ENCODE data around the gene ITSN1. TPM values are rescaled to one million over a fixed set of nuclear protein-coding genes. Genes with fewer than 3 reads are reported as not detected.

Gene ITSN1
- total RNA-seq, 2 experiments from 2014 or later: 5.7 to 7.3 TPM

DNA sequence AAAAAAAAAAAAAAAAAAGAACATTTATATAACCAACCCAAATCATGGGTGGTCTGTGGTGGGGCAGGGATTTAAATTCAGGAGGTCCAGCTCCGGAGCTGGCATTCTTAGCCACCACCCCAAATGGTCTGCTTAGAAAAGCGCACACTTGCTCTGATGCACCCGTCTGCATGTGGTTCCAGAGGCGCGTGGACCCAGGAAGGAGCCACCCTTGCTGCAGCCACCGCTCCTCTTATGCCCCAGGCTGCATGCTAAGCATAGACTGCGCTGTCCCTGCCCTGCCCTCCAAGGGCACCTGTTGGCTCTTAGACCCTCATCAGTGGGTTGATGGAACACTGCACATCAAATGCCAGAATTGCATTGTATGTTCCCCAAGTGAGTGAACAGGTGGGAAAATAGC, 231.9 kb downstream of the ITSN1 start:
- ATAC-seq (no peak), DNase-seq (no peak)
- Mint-ChIP-seq H3K27ac (no peak overlapping the region), H3K4me3 (no peak overlapping the region), H3K36me3 (ENCODE audit: low read depth) (no peaks in the 10 kb centered on the region), H3K4me1 (no peaks in the 10 kb centered on the region), H3K9me3 (ENCODE audit: low read depth) (no peaks in the 10 kb centered on the region), H3K27me3 (no peaks in the 10 kb centered on the region)
- intact Hi-C loops (cut with DNase I, micrococcal nuclease): no loop called here
- ChIA-PET POLR2A (no interaction called here), CTCF (interaction anchor here (0.6 kb wide), 1 partner anchor 9 kb away, joined by 3 read pairs; no protein-coding TSS in a partner anchor)

DNA sequence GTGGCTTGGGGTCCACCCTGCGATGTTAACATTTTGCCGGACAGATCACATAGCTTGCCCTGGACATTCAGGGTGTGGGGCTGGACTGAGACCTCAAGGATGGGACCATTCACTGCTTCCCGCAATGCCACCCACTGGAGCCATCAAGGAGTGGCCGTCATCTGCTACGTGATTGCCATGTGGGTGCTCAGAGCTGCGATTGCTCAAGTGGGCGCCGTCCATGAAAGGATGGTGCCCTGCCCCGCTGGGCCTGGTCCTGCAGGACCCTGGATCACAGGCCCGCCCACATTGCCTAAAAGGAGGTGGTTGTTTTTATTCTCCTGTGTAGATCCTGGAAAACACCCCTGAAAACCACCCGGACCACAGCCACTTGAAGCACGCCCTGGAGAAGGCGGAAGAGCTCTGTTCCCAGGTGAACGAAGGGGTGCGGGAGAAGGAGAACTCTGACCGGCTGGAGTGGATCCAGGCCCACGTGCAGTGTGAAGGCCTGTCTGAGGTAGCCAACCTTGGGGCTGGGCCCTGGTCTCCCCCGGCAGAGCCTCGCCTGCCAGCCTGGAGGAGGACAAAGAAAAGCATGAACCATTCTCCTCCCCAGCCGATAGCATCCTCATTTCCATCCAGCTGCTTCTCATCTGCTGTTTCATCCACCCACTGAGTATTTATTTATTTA, 232.9 kb downstream of the ITSN1 start:
- ATAC-seq (no peak), DNase-seq (no peak)
- no peaks in the 10 kb centered on the region for H3K36me3 Mint-ChIP-seq (ENCODE audit: low read depth)
- intact Hi-C loops (cut with DNase I, micrococcal nuclease): no loop called here
- no peaks in the 10 kb centered on the region for H3K9me3 Mint-ChIP-seq (ENCODE audit: low read depth)
- no peak overlapping the region for H3K27ac Mint-ChIP-seq
- POLR2A ChIA-PET: no interaction called here
- H3K4me3 Mint-ChIP-seq: no peak overlapping the region
- CTCF ChIA-PET: interaction anchor here (0.8 kb wide), 1 partner anchor 187 kb away, joined by 3 read pairs; no protein-coding TSS in a partner anchor
- H3K4me1 Mint-ChIP-seq: no peaks in the 10 kb centered on the region
- H3K27me3 Mint-ChIP-seq: no peaks in the 10 kb centered on the region

DNA sequence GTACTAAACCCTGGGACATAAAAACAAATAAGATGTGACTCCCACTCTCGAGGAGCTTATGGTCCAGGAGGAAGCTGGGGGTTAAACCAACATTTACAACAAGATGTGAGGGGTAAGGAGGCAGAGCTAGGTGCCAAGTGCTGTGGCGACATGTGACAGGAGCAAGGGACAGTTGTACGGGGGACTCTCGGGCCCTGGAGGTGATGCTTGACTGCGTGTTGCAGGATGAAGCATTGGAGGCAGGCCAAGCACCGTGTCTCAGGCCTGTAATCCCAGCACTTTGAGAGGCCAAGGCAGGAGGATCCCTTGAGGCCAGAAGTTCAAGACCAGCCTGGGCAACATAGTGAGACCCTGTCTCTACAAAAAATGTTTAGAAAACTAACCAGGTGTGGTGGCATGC, 236.5 kb downstream of the ITSN1 start:
- POLR2A ChIA-PET: no interaction called here
- H3K4me3 Mint-ChIP-seq: no peak overlapping the region
- no peak for DNase-seq
- intact Hi-C loops (cut with DNase I, micrococcal nuclease): no loop called here
- no peaks in the 10 kb centered on the region for H3K4me1 Mint-ChIP-seq
- no peaks in the 10 kb centered on the region for H3K27me3 Mint-ChIP-seq
- no peaks in the 10 kb centered on the region for H3K36me3 Mint-ChIP-seq (ENCODE audit: low read depth)
- ATAC-seq: no peak
- CTCF ChIA-PET: interaction anchor here (1.3 kb wide), 1 partner anchor 283 kb away, joined by 4 read pairs; no protein-coding TSS in a partner anchor
- H3K9me3 Mint-ChIP-seq (ENCODE audit: low read depth): no peaks in the 10 kb centered on the region
- H3K27ac Mint-ChIP-seq: no peak overlapping the region

DNA sequence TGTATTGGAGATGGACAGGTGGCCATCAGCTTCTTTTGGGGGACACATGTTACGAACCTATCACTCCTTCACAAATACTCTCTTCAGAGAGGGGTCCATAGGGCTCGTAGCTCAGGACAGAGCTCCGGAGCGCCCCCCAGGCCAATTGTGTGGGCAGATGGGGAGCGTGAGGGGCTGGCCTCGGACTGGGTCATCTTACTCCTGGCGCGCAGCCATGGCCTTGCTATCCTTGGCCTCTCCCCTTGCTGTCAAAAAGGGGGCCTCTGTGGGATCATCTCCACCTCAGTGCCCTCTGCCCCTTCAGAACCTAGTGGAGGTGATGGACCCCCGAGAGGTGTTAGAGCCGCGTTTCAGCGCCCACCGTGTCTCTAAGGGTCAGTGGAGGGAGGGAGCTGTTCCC, 238.3 kb downstream of the ITSN1 start:
- Mint-ChIP-seq H3K36me3 (ENCODE audit: low read depth) (no peaks in the 10 kb centered on the region), H3K4me1 (no peaks in the 10 kb centered on the region), H3K4me3 (no peak overlapping the region), H3K27me3 (no peaks in the 10 kb centered on the region), H3K9me3 (ENCODE audit: low read depth) (no peaks in the 10 kb centered on the region), H3K27ac (no peak overlapping the region)
- intact Hi-C loops (cut with DNase I, micrococcal nuclease): no loop called here
- CTCF ChIA-PET: interaction anchor here (1.2 kb wide), 1 partner anchor 12 kb away, joined by 3 read pairs; no protein-coding TSS in a partner anchor
- DNase-seq (no peak), ATAC-seq (no peak)
- POLR2A ChIA-PET: no interaction called here

DNA sequence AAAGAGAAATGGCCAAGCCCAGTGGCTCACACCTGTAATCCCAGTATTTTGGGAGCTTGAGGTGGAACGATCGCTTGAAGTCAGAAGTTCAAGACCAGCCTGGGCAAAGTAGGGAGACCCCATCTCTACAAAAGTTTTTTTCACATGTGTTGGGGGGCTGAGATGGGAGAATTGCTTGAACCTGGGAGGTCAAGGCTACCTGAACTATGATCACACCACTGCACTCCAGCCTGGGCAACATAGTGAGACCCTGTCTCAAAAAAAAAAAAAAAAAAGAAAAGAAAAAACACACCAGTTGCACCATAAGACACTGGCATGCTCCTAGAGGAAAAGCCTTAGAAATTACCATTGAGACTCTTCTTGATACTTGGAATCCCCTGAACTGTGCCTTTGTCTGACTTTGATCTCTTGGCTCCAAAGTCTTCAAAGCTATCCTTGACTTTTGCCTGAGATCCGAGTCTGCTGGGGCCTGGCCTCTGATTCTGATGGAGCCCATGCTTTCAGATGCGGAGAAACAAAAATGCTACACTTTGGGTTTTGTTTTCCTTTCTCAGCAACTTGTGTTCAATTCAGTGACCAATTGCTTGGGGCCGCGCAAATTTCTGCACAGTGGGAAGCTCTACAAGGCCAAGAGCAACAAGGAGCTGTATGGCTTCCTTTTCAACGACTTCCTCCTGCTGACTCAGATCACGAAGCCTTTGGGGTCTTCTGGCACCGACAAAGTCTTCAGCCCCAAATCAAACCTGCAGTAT, 239.6 kb downstream of the ITSN1 start:
- H3K27me3 Mint-ChIP-seq: no peaks in the 10 kb centered on the region
- H3K4me1 Mint-ChIP-seq: no peaks in the 10 kb centered on the region
- ATAC-seq (no peak), DNase-seq (no peak)
- H3K27ac Mint-ChIP-seq: no peak overlapping the region
- ChIA-PET CTCF (no interaction called here), POLR2A (no interaction called here)
- H3K36me3 Mint-ChIP-seq (ENCODE audit: low read depth): no peaks in the 10 kb centered on the region
- intact Hi-C loops (cut with DNase I, micrococcal nuclease): no loop called here
- H3K9me3 Mint-ChIP-seq (ENCODE audit: low read depth): no peaks in the 10 kb centered on the region
- H3K4me3 Mint-ChIP-seq: no peak overlapping the region

DNA sequence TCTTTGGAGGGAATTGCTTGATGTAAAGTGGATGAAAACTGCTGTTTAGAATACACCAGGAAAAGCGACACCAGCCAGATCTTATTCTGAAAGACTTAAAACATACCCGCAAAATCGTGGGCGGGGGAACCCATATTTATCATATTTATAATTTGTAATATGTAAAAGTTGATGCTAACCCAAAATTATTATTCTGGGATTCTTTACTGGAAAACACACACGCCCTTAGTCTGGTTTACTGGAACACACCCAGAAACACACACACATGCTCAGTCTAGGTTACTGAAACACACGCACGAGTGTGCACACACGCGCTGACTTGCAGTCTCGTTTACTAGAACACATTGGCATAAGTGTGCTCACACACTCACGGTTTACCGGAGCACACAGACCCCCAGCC, 240.8 kb downstream of the ITSN1 start:
- H3K4me1 Mint-ChIP-seq: no peaks in the 10 kb centered on the region
- H3K36me3 Mint-ChIP-seq (ENCODE audit: low read depth): no peaks in the 10 kb centered on the region
- H3K9me3 Mint-ChIP-seq (ENCODE audit: low read depth): no peaks in the 10 kb centered on the region
- ChIA-PET CTCF (interaction anchor here (1.1 kb wide), 1 partner anchor 9 kb away, joined by 3 read pairs; no protein-coding TSS in a partner anchor), POLR2A (interaction anchor here (0.6 kb wide), 1 partner anchor 343 kb away, joined by 7 read pairs; no protein-coding TSS in a partner anchor)
- intact Hi-C loops (cut with DNase I, micrococcal nuclease): no loop called here
- DNase-seq: no peak
- ATAC-seq: no peak
- H3K27me3 Mint-ChIP-seq: no peaks in the 10 kb centered on the region
- H3K4me3 Mint-ChIP-seq: no peak overlapping the region
- no peak overlapping the region for H3K27ac Mint-ChIP-seq

DNA sequence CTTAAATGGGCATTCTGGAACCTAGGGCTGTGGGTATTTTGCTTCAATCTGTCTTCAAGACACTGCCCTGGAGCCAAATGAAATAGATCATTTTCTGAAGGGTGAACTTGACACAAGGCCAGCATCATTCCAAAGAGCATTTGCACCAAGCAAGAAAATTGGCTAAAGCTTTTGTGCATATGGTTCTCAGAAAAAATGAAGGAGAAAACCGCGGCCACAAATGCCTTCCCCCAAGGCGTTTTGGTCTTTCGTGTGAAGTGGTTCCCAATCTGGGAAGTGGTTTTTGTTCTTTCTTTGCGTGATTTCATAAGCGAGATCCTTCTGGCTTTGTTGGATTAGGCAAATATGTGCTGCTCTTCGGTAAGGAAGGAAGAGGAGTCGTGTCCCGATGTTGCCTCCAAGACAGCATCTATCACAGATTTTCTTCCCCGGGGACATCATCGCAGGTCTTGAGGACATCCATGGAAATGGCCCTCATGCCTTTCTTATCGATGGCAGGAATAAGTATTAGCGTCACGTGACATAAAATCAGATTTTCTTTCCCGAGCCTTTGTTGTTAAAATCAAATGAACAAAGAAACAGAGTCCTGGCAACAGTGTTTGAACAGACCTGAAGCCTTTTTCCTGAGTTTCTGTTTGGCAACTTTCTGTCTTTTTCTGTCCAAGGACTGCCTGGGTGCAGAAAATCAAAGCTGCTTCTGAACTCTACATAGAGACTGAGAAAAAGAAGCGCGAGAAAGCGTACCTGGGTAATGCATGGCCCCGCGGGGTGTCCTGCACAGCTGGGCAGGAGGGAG, 242.3 kb downstream of the ITSN1 start:
- DNase-seq (no peak), ATAC-seq (no peak)
- H3K36me3 Mint-ChIP-seq (ENCODE audit: low read depth): no peaks in the 10 kb centered on the region
- ChIA-PET POLR2A (no interaction called here), CTCF (no interaction called here)
- no peaks in the 10 kb centered on the region for H3K4me1 Mint-ChIP-seq
- H3K4me3 Mint-ChIP-seq: no peak overlapping the region
- no peaks in the 10 kb centered on the region for H3K27me3 Mint-ChIP-seq
- intact Hi-C loops (cut with DNase I, micrococcal nuclease): no loop called here
- H3K9me3 Mint-ChIP-seq (ENCODE audit: low read depth): no peaks in the 10 kb centered on the region
- H3K27ac Mint-ChIP-seq: no peak overlapping the region

DNA sequence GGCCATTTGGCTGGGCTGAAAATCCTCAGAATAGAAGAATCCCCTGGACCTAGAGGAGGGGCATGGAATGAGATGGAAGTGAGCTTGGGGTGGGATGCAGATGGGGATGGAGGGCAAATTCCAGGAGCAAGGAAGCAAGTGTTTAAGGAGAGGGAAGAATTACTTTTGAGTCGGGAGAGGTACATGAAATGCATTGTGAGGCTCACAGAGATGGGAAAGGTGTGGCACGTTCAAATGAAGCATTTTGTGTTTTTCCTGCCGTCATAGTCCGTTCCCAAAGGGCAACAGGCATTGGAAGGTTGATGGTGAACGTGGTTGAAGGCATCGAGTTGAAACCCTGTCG, 242.8 kb downstream of the ITSN1 start:
- Mint-ChIP-seq H3K9me3 (ENCODE audit: low read depth) (no peaks in the 10 kb centered on the region), H3K4me3 (no peak overlapping the region), H3K4me1 (no peaks in the 10 kb centered on the region), H3K27me3 (no peaks in the 10 kb centered on the region), H3K27ac (no peak overlapping the region), H3K36me3 (ENCODE audit: low read depth) (no peaks in the 10 kb centered on the region)
- DNase-seq (no peak), ATAC-seq (no peak)
- POLR2A ChIA-PET: no interaction called here
- CTCF ChIA-PET: no interaction called here
- intact Hi-C loops (cut with DNase I, micrococcal nuclease): no loop called here

DNA sequence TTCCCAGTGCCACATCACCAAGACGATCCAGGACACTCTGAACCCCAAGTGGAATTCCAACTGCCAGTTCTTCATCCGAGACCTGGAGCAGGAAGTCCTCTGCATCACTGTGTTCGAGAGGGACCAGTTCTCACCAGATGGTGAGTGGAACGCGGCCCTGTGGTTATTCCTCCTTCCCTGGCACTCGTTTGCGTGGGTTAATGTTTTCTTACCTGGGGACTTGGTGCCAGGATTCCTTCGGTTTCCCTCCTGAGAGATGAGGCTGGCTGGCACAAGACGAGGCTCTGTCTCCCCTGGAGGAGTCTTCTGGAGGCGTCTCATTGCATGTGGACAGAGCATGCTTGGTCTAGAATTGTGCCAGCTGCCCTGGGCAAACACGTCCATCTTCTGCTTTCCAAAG, 244.0 kb downstream of the ITSN1 start:
- ChIA-PET CTCF (interaction anchor here (0.7 kb wide), 1 partner anchor 66 kb away, joined by 3 read pairs; no protein-coding TSS in a partner anchor), POLR2A (no interaction called here)
- Mint-ChIP-seq H3K36me3 (ENCODE audit: low read depth) (no peaks in the 10 kb centered on the region), H3K27me3 (no peaks in the 10 kb centered on the region), H3K4me3 (no peak overlapping the region), H3K4me1 (no peaks in the 10 kb centered on the region), H3K9me3 (ENCODE audit: low read depth) (no peaks in the 10 kb centered on the region), H3K27ac (no peak overlapping the region)
- ATAC-seq (no peak), DNase-seq (no peak)
- intact Hi-C loops (cut with DNase I, micrococcal nuclease): no loop called here

DNA sequence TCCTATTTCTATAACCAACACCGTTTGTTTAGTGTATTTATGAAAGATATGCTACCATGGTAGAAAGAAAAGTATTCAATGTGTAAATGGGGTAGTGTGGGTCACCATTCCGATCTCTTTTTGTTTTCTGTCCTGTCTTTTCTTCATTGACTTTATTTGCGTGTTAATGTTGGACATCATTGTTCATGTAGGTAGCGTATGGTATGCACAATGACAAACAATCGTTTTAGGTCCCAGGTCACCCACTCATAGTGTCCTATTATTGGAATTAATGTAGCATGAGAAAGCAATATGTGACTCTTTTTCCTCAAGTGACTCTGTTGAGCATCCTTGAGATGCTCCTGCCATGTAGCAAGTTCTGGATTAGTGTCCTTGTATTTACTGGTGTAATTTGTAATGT, 247.9 kb downstream of the ITSN1 start:
- Mint-ChIP-seq H3K4me3 (no peak overlapping the region), H3K27ac (no peak overlapping the region), H3K9me3 (ENCODE audit: low read depth) (no peaks in the 10 kb centered on the region), H3K36me3 (ENCODE audit: low read depth) (no peaks in the 10 kb centered on the region), H3K4me1 (peaks cover 9% of the 10 kb centered on the region), H3K27me3 (peaks cover 1% of the 10 kb centered on the region)
- CTCF ChIA-PET: interaction anchor here (0.5 kb wide), 1 partner anchor 702 kb away, joined by 3 read pairs; no protein-coding TSS in a partner anchor
- DNase-seq (no peak), ATAC-seq (no peak)
- POLR2A ChIA-PET: no interaction called here
- intact Hi-C loops (cut with DNase I, micrococcal nuclease): loop anchor here in 1 of 2 experiments (10.0 kb wide), 1 partner anchor 245 kb away; the partner anchor contains the start of genes CRYZL1 and ITSN1

DNA sequence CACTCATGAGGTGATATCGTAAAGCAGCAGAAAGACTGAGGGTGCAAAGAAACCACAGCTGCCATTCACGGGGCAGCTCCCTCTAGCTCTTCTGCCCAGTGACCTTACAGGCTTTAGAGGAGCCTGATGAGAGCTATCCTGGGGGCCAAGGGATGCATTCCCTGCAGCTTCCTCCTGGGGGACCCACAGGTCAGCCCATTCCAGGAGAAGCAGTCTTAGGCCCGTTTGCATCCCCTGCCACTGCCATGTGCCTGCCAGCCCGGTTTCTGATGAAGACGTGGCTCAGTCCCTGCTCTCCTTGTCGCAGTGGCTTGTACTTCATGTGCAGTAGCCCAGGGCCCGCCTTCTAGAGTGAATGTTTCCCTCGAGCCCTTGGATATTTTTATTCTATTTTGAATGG, 250.6 kb downstream of the ITSN1 start:
- ChIA-PET POLR2A (no interaction called here), CTCF (interaction anchor here (1.0 to 1.1 kb wide), 2 partner anchors 9 to 13 kb away, joined by 3 to 4 read pairs; no protein-coding TSS in a partner anchor)
- Mint-ChIP-seq H3K9me3 (ENCODE audit: low read depth) (no peaks in the 10 kb centered on the region), H3K36me3 (ENCODE audit: low read depth) (no peaks in the 10 kb centered on the region), H3K27ac (no peak overlapping the region), H3K27me3 (peaks cover 6% of the 10 kb centered on the region), H3K4me1 (peaks cover 14% of the 10 kb centered on the region), H3K4me3 (no peak overlapping the region)
- intact Hi-C loops (cut with DNase I, micrococcal nuclease): loop anchor here in 1 of 2 experiments (10.0 kb wide), 1 partner anchor 248 kb away; the partner anchor contains the start of genes CRYZL1 and ITSN1
- ATAC-seq: no peak
- no peak for DNase-seq
